ENCODE data around the gene TULP1.
"Not testable (repeated sequence)": the region's sequence is repeated elsewhere in the genome, so short reads cannot be mapped to it uniquely, and the experiment has no call there.

The TULP1 gene

DNA sequence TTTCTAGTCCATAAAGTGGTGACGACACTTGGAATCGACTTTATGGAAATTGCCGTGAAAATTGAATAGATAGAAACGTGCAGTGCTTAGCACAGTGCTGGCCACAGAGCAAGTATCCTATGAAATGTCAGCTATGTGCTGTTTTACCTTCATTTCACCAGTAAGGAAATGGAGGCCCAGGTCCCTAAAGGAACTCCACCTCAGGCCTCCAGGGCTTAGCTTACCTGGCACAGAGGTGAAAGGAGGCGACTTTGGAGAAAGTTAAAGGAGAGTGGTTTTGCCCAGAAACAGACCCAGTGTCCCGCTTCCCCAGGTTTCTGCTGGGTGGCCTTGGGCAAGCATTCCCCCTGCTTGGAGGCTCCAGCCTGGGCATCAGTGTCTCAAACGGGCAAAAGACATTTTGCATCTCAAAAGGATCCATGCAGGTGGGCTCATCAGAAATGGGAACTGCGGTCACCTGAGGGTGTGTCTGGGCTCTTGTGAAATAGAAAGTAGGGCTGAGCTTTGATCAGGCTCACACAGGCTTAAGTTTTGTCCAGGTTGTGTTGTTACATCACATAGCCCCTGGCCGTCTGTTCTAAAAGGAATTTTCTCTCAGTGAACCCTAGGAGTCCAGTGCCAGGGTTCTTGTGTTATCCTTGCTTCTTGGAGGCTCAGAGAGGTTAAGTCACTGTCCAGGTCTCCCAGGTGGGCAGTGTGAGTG, 6.8 kb upstream of the TULP1 start:
- no peak for DNase-seq

DNA sequence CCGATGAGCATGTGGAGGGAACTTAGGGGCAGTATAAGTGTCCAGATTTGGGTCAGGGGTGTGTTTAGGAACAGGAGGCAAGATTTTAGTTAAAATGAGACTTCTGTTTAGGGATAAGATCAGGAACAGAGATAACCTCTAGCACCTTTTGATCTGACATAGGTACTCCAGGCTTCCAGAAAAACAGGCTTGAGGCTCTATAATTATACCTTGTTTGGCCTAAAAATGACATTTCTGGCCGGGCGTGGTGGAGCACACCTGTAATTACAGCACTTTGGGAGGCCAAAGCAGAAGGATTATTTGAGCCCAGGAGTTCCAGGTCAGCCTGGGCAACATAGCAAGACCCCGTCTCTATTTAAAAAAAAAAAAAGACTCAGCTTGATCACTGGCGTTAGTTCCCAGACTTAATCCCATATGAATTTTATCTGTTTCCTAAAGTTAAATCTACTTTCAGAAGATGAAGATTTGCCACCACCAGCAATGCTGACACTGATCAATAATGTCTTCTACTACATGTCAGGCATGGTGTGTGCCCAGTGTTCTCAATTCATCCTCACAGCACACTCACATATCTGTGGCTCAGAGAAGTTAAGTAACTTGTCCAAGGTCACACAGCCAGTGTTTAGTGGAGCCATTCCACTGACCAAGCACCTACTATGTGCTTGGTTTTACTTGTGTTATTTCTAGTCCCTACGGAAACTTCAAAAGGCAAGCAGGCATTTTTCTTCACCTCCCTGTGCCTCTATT, 6.0 kb upstream of the TULP1 start:
- no peak for DNase-seq

DNA sequence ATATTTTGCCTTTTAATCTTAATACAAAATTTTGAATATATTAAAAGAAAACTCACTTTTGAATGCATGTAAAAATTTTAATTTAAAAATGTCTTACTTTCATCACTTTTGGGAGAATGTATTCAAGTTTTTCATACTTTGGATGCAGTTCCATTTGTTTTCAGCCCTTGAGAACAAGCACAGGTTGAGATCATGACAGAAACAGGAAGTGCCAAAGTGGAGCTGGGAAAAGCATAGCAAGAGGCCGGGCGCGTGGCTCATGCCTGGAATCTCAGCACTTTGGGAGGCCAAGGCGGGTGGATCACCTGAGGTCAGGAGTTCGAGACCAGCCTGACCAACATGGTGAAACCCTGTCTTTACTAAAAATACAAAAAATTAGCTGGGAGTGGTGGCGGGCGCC, 5.3 kb upstream of the TULP1 start:
- not testable (repeated sequence) for DNase-seq

DNA sequence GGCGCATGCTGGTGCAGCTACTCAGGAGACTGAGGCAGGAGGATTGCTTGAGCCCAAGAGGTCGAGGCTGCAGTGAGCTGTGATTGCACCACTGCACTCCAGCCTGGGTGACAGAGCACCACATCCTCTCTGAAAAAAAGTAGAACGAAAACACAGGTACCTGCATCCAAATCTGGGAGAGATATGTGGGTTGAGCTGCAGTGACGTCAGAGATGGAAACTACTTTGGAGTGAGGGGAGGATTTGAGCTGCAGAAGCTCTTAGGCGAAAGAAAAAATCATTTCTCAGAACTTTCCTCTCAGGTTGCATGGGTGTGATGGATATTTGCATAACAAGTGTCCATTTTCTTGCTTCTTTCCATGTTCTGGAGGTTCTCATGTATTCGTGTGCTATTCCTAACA, 4.0 kb upstream of the TULP1 start:
- no peak for DNase-seq

DNA sequence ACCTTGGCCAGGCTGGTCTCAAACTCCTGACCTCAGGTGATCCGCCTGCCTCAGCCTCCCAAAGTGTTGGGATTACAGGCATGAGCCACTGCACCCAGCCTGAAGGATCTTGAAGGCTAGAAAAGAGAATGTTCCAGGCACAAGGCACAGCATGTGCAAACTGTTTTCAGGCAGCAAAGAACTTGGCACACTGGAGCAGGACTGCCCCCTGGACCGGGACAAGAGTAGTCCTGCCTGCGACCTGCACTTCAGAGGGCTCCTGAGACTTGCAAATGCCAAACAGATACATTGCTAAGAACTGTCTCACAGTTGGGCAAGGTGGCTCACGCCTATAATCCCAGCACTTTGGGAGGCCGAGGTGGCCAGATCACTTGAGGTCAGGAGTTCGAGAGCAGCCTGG, 3.2 kb upstream of the TULP1 start:
- DNase-seq: not testable (repeated sequence)

DNA sequence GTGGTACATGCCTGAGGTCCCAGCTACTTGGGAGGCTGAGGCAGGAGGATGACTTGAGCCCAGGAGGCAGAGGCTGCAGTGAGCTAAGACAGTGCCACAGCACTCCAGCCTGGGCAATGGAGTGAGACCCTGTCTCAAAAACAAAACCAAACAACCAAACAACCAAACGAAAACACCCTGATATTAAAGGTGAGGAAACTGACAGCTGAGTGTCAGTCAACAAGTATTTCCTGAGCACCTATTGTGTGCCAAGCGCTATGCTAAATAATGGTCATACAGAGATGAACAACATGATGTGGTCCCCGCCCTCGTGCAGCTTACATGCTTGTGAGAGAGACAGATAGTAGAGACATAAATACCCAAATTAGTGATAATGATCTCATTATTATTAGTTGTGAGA, 1.9 kb upstream of the TULP1 start:
- DNase-seq: no peak

DNA sequence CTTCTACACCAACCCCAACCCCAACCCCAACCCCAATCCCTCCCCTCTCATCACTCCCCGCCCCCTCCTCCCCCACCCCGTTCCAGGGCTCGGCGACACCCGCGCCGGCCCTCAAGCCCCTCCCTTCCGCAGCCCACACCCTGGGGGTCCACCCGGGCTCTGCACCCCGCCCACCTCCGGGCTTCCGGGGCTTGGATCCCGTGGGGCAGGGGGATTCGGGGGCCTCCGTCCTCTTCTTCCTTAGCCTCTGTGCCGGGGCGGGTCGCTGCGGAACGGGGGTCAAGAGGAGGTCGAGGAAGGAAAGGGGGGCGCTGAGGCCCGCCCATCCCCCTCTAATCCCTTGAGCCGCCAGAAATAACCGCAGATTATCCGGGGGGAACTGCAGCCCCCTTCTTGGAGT, 690 bp downstream of the TULP1 start:
- no peak for DNase-seq

DNA sequence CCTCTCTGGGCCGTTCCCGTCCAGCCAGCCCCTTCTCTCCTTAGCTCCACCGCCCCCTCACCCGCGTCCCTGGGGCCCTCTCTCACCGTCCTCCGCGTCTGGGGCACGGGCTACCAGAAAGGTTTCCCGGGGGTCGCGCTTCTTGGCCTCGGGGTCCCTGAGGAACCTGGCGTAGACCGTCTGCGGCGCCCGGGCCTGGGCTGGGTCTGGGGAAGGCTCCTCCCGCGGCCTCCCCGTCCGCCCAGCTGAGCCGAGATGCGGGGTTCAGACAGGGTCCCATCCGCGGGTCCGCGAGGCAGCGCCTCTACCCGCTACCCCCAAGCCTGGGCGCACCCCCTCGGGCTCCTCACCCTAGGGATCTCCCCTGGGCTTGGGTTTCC, 1.1 kb downstream of the TULP1 start:
- DNase-seq: no peak

DNA sequence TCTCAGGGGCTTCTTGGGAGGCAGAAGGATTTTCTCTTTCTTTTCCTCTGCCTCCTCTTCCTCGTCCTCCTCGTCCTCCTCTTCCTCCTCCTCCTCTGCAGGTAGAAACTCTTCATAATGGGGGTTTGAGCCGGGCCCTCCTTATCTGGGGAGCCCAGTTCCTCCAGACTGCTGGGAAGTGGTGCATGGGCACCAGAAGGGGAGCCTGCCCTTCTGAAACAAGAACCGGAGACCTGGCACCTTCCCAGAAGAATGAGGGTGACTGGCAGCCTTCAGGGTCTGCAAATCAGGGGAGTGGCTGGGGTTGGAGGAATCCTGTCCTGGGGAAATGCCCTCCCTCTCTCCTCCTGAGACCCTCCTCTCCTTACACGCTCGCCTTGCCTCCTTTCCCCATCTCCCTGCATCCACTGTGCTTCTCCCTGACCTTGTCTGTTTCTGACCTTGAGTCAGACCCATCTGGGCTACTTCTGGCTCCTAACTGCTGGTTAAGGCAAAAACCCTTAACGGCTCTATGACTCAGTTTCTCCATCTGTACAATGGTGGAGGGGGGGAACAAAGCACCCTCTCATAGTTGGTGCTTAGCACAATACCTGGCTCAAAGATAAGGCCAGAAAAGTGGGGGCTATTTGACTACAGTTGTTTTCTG, 1.7 kb downstream of the TULP1 start:
- no peak for DNase-seq

DNA sequence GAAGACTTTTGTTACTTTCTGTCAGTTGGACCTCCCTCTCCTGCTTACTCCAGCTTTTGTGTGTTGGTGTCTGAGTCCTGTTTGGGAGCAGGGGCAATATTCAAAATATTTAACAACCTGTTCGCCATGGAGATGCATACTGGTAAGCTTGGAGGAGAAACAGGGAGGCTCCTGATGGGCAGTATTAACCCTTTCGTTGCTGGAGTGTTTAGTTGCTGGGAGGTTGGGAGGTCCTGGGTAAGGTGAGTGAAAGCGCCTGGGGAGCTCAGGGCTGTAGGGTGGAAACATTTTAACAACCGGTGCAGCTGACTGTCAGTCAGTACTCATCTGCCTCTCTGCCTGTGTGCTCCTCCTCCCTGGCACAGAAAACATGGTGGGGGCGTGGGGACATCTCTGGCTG, 4.2 kb downstream of the TULP1 start:
- no peak for DNase-seq

DNA sequence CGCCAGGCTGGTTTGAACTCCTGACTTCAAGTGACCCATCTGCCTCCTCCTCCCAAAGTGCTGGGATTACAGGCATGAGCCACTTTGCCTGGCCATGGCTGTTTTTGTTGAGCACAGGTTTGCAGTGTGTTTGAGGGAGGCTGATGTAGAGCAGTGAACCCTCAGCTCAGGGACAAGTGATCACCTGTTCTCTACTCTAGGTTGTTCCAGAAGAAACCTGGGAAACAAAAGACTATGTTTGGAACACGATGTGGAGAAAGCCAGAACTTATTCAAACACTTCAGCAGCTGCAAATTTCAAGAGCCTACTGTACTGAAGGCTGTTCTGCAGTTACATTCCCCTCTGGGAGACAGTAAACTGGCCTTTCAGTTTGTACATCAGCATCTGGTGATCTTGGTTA, 4.7 kb downstream of the TULP1 start:
- DNase-seq: no peak

DNA sequence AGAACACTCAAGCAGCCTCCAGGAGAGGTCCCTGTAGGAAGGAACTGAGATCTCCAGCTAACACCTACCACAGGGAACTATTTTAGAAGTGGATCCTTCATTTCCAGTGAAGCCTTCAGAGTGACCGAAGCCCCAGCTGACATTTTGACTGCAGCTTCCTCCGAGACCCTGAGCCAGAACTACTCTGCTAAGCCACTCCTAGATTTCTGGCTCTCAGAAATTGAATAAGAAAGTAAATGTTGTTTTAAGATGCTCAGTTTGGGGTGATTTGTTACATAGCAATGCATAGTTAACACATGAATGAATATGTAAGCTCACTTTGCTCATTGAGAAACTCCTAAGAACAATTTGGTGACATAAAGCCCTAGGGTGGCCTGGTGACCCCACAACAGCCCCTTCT, 5.5 kb downstream of the TULP1 start:
- no peak for DNase-seq

DNA sequence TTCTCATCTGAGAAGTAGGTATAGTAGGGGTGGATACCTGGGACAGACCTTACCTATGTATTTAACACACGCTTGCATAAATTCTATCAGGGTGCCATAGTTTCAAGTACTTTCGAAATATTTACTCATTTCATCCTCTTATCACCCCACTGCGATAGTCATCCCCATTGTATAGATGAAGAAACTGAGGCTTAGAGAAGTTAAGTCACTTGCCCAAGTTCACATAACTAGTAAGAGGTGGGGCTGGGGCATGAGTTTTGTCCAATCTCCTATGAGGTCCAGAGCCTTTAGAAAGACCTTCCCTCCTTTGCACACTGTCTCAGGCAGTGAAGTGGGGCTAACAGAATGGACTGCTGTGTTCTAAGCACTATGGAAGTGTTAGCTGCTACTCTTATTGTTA, 6.2 kb downstream of the TULP1 start:
- no peak for DNase-seq

DNA sequence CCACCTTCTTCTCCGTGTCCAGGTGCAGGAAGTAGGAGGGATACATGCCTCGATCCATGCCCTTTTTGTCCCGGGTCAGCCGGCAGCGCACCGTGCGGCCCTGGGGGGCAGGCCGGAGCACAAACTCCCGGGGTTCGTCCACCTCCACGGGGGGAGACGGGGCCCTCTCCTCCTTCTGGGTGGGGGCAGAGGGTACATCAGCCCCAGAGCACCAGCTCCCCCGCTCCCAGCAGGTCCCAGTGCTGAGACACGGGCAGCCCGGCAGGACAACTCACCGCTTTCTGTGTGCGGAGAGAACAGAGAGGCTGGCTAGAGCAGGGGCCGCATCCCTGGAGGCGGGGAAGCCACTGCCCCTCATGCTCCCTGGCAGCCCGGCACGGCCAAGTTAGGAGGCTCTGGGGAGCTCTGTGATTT, 6.7 kb downstream of the TULP1 start:
- DNase-seq: no peak

DNA sequence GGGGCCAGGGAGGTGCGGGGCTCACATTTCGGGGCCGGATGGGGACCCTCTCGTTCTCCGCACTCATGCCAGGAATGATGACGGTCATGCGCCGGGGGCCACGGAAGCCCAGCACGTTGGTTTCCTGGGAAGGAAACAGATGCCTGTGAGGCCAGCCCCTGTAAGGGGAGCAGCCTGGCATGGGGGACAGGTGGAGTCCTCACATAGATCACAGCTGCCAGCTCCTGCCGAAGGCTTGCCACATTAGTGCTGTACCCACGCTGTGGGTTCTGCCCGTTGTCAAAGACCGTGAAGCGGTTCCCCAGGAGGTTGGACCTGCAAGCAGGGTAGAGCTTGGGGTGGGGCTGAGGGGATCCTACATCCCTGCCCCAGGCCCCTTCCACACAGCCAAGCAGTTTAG, 9.2 kb downstream of the TULP1 start:
- DNase-seq: no peak

DNA sequence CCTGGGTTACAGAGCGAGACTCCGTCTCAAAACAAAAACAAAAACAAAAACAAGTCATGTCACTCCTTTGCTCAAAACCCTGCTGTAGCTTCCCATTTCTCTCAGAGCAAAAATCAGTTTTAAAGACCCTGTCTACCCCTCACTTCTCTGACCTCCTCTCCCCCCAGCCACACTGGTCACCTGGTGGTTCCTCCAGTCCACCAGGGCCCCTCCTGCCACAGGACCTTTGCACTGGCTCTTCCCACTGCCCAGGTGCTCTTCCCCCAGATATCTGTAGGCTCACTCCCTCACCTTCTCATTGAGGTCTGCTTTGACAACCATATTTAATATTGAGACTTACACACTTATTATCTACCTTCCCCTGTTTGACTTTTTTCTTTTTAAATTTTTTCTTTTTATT, 10.9 kb downstream of the TULP1 start:
- DNase-seq: no peak

DNA sequence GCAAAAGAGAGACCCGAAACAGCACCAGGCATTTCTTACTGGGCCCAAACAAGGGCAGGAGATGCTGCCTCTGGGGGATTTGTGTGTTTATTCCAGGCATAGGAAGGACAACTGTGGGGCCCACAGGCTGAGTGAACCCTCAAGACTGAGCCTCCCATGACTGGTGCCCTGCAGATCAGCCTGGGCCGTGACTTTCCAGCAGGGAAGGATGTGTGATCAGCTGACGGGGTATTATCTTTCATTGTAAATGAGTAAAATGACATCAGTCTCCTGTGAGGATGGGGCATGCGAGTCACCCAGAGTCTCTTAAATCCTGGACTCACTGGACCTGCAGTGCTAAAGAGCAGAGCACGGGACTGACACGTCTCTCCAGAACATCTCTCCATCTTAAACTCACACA, 11.9 kb downstream of the TULP1 start:
- DNase-seq: no peak

DNA sequence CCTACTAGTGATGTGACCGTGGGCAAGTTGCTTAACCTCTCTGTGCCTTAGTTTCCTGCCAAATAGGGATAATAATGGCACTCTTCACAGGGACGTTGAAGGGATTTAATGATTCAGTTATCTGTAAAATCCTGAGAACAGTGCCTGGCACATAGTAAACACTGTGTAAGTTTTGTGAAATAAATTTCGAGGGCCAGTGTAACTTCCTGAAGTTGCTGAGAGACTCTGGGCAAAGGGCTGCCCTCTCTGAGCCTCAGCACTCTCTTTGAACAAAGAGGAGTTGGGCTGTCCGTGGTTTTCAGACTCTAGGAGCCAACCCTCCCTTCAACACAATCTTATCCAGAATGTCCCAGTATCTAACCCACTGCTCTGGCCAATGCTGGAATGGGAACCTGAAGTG, 13.3 kb downstream of the TULP1 start:
- no peak for DNase-seq

DNA sequence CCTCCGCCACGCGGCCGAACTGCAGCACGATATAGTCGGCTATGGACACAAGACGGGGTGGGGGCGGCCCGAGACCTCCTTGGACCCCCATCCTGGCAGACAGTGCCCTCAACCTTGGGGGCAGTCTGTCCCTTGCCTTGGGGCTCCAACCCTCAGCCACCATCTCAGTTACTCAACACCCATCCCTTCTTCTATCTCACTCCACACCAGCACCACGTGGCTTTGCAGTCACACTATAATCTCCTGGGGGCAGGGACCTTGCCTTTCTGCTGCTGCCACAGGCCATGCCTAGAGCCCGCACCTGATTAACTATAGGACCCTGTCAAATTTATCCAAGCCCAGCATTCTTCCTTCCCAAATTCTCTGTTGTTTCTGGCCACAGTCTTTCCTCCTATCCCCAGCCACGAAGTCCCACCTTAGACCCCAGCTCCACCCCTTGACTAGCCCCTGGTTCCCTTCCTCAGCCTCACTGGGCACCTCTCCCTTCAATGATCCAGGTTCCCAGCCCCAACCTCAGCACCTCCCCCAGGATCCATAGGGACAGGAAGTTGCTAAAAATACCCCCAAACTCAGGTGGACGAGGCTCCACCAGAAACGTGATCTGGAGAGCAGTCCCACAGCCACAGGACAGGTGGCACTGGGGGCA, 14.2 kb downstream of the TULP1 start:
- DNase-seq: no peak

DNA sequence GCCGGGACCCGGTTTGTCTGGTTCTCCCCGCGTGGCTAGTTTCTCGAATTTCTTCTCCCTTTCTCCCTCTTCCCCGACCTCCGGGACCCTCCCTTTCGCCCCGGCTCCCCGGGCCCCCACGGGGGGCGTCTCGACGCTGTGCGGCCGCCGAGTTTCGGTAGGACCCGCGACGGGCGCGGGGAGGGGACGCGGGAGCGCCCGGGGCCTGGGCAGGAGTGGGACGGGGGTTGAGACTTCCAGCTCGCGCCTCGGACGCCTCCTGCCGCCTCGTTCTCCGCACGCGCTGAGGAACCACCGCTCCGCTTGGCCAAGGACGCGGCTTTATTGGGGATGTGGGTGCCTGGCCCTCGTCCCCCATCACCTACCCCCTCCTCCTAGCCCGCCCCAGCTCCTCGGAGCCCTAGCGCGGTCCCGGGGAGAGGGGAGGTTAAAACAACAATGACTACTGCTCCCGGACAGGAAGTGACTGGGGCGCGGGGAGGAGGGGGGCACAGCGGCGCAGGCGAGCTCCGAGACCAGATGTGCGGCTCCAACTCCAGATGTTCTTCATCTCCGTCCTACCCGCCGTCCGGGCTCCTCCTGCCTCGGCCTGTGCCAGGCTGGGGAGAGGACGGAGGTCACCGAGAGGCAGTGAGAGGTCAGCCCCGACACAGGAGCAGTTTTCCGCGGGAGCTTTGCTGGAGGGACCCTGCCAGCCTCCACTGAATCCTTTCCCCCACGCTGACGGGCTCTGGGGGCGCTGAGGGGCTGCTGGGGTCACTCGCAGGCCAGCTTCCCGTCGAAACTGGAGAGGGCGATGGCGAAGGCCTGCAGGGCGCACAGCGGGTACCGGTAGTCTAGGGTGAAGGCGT, 14.9 kb downstream of the TULP1 start:
- DNase-seq: no peak

DNA sequence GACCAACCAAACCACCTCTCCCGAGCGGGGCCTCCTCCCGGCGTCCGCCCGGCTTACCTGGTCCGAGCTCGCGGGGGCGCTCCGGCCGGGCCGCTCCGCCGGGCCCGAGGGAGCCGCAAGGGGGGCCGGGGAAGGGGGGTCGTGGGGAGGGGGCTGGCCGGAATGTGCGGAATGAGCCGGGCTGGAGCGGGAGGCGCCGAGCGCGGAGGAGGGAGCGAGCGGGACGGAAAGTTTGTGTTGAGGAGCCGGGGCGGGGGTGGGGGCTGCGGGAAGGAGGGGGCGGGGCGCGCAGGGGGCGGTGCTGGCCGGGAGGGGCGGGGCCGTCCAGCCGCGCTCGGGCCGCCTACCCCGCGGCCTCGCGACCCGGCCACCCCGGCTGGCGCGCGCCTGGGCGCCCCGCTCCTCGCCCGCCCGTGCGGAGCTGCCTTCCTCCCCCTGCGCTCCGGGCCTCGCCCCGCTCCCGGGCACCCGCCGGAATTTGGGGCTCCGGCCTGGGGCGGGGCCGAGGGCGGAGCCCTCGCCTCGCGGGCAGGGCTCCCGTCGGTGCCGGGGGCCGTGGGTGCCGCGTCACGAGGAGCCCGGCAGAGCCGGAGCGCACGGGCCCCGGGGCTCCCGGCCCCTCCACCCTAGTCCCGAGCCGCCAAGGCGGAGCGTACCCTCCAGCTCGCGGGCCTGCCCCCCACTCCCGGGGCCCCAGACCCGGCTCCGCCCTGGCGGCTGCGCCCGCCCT, 15.7 kb downstream of the TULP1 start, which contains the start of gene TEAD3:
Gene TEAD3, minus strand, starts transcription at position 239 of the 730 bp plus-strand sequence.
- no peak for DNase-seq

Data from NCI-H1105 treated with DMSO at 0.1 percent for 48 hours (cell line).